Left ventricle myocardium superior (tissue), 1 donor: ENCODE measurements around the gene DCAF16. TPM values are rescaled to one million over a fixed set of nuclear protein-coding genes. Genes with fewer than 3 reads are reported as not detected.
"Not testable (repeated sequence)": the region's sequence is repeated elsewhere in the genome, so short reads cannot be mapped to it uniquely, and the experiment has no call there.

Experiments
- ATAC-seq: fragments of 200-7000 bp; cut with Tn5 transposase; one replicate; pipeline ENCODE4 v1.9.1; 2020; ENCODE audit warnings: mild to moderate bottlenecking, moderate library complexity
- DNase-seq: peaks from one replicate; pipeline ENCODE4 v3.0.0-alpha.2; 2020
- intact Hi-C: fragments of 100-400 bp; cut with micrococcal nuclease; formaldehyde crosslinking; loops from one replicate; pipeline ENCODE4 v1.11.0; 2022
- long read RNA-seq: library from polyadenylated mRNA; unstranded; transcript quantifications from one replicate; pipeline ENCODE4 v2.0.0, GENCODE V29; 2021
- total RNA-seq: library from RNA; stranded (reverse); fragmentation: NEBNext Ultra II Directional; extraction: Animal tissue kit (Norgen Biotek cat#: 25700); gene quantifications from one replicate; pipeline ENCODE4 v1.2.1, GENCODE V29; 2021
- donor health status: DM: no; HTN: yes; CAD: no; lungs with severe emphysema.

Gene DCAF16
- total RNA-seq: 17.0 TPM
- long read RNA-seq, partial matches to known transcripts: 1 of 6 reads
- long read RNA-seq, other reads (novel, unspliced or antisense): 2 of 6 reads

DNA sequence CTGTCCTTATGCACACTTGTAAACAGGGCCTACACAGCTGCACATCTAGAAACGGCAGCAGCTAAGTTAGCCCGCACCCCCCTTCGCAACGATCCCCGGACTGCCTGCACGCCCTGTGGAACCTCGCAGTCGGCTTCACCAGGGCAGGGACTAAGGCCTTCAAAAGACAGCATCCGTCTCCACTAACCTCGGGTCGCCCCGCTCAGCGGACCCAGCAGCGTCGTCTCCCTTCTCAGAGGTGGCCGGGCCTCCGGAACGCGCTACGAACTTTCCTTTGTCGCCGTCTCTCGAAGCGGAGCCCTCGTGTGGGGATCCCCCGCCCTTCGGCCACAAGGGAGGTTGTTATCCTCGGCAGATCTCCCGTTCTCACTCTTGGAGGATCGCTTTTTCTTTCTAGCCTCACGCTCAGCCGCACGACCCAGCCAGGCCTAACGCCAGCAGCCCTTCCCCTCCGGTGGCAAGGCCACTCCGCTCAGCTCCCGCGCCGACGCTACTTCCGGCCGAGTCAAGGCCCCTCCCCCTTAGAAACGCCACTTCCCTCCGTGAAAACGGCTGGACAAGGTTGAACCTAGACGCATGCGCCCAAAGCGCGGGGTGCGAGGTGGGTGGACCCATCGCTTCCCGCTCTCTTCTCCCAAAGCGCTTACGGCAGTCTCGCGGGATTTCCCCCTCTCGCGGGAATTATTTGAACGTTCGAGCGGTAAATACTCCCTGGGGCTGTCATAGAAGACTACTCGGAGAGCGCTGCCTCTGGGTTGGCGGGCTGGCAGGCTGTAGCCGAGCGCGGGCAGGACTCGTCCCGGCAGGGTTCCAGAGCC, at the start of gene DCAF16, which contains the start of gene NCAPG:
TSS of gene DCAF16 (minus strand) at position 498 of the 818 bp plus-strand sequence. CDS start 6,616 bp downstream, outside the sequence.
TSS of gene NCAPG (plus strand) at position 720 of the 818 bp plus-strand sequence. CDS start 99 bp downstream, outside the sequence.
- DNase-seq: peak; percentile 99
- peak; percentile 100 for ATAC-seq

DNA sequence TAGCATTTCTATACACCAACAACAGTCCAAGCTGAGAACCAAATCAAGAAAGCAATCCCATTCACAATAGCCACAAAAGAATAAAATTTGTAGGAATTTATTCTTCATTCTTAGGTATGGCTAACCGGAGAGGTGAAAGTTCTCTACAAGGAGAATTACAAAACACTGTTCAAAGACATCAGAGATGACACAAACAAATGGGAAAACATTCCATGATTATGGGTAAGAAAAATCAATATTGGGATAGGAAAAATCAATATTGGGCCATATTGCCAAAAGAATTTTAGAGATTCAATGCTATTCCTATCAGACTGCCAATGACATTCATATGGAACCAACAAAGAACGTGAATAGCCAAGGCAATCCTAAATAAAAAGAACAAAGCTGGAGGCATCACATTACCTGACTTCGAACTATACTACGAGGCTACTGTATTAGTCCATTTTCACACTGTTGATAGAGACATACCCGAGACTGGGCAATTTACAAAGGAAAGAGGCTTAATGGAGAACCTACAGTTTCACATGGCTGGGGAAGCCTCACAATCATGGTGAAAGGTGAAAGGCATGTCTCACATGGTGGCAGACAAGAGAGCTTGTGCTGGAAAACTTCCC, 49.3 kb upstream of the DCAF16 start:
- DNase-seq (no peak), ATAC-seq (no peak)
- intact Hi-C loops: no loop called here

More for the DNA sequence above, at the start of gene DCAF16, which contains the start of gene NCAPG:
- intact Hi-C loops: loop anchor here (5.0 kb wide), 1 partner anchor 212 kb away; the partner anchor contains the start of gene LCORL

DNA sequence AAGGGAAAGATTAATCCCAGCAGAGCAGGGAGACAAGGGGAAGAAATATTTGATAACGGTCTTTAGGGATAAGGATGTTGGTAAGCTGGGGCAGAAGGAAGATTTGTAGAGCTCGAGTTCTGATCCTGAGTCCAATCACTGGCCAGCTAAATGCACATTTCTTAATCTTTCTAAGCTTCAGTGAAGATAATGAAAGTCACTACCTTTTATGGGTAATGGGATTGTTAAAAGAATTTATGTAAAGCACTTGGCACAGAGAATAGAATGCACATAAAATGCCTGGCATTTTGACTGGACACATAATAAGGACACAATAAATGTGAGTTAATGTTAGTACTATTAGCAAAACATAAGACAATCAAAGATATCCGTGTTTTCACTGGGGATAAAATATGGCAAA, 43.5 kb upstream of the DCAF16 start:
- DNase-seq (no peak), ATAC-seq (no peak)
- intact Hi-C loops: no loop called here

DNA sequence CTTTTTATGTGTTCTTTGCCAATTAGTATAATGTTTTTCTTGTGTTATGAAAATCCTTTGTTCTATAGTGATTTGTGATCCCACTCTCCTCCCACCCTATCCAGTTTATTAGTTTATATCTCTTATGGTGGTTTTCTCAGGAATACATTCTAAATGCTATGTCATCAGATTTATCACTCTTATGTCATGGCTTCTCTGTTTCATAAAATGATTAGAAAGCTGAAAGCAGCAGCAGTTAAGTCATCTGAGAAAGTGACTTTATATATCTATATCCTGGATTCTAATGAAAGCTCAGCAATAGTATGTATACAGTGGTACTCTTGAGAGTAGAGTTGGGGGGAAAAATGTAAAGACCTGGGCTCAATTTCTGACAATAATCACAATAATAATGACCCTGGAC, 41.4 kb upstream of the DCAF16 start:
- ATAC-seq (no peak), DNase-seq (no peak)
- intact Hi-C loops: no loop called here

- ATAC-seq, intact Hi-C loops, DNase-seq: not testable (repeated sequence)
Measured at GRCh38 chr4:17850295-17850694, 39.7 kb upstream of the DCAF16 start.

DNA sequence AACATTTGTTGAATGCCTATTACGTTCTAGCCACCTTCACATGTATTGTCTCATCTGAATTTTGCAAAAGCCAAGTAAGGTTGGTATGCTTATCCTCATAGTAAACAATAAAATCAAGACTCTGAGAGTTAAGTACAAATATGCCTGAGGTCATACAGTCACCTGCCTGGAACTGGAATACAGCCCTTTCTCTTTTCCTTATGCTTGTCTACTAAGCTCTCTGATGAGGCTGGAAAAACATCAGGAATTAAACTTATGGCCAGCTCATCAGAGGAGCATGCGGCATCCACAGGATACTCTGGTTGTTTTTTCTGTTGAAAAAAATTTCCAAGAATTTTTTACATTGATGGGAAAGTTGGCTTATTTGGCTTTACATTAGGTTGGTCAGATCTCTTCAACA, 35.7 kb upstream of the DCAF16 start:
- DNase-seq (no peak), ATAC-seq (no peak)
- intact Hi-C loops: no loop called here

DNA sequence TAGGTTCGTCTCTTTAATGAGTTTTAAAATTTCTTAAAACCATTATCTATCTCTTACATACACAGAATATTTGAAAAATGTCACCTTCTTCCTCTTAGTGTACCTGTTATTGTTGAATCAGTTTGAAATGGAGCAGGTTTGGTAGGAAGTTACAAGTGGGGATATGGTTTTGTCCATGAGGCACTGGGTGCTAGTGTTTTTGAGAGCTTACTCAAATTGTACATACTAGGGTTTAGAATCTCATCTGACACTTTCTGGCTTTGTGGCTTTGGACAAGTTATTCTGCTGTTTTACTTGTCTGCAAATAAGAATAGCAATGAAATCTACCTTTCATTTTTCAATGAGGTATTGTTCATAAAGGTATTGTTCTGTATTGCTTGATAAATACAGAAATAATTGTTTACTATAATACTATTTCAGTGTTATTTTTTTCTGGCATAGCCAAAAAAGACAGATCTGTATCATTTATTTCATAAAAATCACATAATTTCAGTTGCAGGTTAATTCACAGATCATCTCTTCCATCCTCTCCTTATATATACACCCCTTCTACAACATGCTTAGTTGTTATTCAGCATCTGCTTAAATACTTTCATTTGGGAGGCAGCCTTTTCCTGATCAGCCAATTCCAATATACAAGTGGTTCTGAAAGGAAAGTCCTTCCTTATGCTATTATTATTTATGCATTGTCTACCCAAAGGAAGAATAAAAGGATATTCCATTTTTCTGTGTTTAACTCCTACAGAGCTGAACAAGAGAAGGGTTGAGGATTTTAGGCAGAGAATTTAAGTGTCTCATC, 13.5 kb upstream of the DCAF16 start:
- ATAC-seq (no peak), DNase-seq (no peak)
- intact Hi-C loops: no loop called here

GRCh38 chr4:17817027-17817426, 6.5 kb upstream of the DCAF16 start:
- no peak for ATAC-seq
- DNase-seq: no peak
- intact Hi-C loops: loop anchor here (5.0 kb wide), 2 partner anchors 550 to 770 kb away; no protein-coding TSS in a partner anchor

GRCh38 chr4:17816142-17816541, 5.6 kb upstream of the DCAF16 start:
- intact Hi-C loops: loop anchor here (5.0 kb wide), 2 partner anchors 551 to 771 kb away; no protein-coding TSS in a partner anchor
- ATAC-seq: no peak
- no peak for DNase-seq

GRCh38 chr4:17814140-17814539, 3.6 kb upstream of the DCAF16 start:
- DNase-seq (no peak), ATAC-seq (no peak)
- intact Hi-C loops: loop anchor here (5.0 kb wide), 1 partner anchor 208 kb away; the partner anchor contains the start of gene LCORL

GRCh38 chr4:17812801-17813200, 2.2 kb upstream of the DCAF16 start:
- ATAC-seq: no peak
- DNase-seq: no peak
- intact Hi-C loops: loop anchor here (5.0 kb wide), 1 partner anchor 210 kb away; the partner anchor contains the start of gene LCORL

GRCh38 chr4:17812125-17812524, 1.6 kb upstream of the DCAF16 start:
- no peak for DNase-seq
- no peak for ATAC-seq
- intact Hi-C loops: loop anchor here (5.0 kb wide), 1 partner anchor 210 kb away; the partner anchor contains the start of gene LCORL

DNA sequence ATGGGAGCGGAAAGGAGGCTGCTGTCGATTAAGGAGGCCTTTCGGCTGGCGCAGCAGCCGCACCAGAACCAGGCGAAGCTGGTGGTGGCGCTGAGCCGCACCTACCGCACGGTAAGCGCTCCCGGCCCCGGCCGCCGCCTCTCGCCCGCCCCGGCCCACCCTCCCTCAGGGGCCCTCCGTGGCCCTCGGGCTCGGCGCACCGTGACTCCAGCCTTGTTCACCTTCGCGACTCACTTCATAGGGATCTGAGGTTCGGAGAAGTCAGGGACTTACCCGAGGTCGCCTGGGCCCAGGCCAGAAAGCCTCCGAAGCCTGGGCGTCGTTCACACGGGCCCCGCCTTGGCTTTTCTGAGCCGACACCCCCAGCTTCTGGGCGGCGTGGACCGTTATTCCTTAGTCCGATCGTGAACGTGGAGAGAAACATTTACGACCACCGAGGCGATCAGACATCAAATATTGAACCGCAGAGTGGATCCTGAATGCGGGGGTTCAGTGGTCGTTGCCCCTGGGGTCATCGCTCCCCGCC, 584 bp upstream of the DCAF16 start:
- ATAC-seq (peak; percentile 9), DNase-seq (no peak)
- intact Hi-C loops: loop anchor here (5.0 kb wide), 1 partner anchor 211 kb away; the partner anchor contains the start of gene LCORL

GRCh38 chr4:17809667-17810066, 890 bp downstream of the DCAF16 start:
- DNase-seq (no peak), ATAC-seq (no peak)
- intact Hi-C loops: loop anchor here (5.0 to 10.0 kb wide), 2 partner anchors 213 to 265 kb away; partner anchors contain the start of gene LCORL

GRCh38 chr4:17807446-17807845, 3.1 kb downstream of the DCAF16 start:
- ATAC-seq: no peak
- no peak for DNase-seq
- intact Hi-C loops: loop anchor here (10.0 kb wide), 1 partner anchor 263 kb away; no protein-coding TSS in a partner anchor

GRCh38 chr4:17805580-17806155, 4.9 kb downstream of the DCAF16 start:
- ATAC-seq: no peak
- DNase-seq: no peak
- intact Hi-C loops: loop anchor here (10.0 kb wide), 1 partner anchor 261 kb away; no protein-coding TSS in a partner anchor

DNA sequence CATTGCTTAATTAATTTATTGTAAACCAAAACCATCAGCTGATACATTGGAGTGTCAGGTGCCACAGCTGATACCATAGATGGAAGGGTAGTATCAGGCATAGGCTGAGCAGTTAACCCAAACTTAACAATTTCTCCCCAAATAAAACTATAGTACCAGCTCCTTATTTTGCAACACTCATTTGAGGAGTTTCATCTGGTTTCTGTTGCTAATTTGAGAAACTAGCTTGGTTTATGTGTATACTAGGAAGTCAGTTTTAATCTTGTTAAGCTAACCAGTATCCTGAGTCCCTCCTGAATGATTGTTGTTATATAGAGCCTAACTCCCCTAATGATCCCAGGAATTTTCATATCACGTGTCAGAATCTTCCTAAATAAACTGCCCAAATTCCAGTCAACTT, 12.7 kb downstream of the DCAF16 start:
- no peak for ATAC-seq
- DNase-seq: no peak
- intact Hi-C loops: no loop called here

DNA sequence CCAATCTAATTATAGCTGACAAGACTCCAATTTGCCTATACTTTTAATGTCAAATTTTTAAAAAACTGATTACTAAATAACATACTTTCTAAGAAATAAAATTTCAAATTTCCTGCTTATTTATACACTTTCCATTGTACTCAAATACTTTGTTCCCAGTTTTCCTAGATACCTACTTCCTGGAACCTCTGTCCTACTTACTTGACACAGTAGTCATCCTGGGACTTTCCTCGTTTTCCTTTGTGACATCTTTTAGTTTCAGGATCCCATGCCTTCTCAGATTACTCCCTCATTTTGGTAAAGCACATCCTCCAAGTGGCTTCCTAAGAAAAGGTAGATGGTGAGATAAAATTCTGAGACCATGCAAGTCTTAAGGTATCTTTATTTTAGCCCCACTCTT, 15.8 kb downstream of the DCAF16 start:
- intact Hi-C loops: no loop called here
- no peak for DNase-seq
- no peak for ATAC-seq
